ENCODE results near the gene CDH13.

CDH13 gene

DNA sequence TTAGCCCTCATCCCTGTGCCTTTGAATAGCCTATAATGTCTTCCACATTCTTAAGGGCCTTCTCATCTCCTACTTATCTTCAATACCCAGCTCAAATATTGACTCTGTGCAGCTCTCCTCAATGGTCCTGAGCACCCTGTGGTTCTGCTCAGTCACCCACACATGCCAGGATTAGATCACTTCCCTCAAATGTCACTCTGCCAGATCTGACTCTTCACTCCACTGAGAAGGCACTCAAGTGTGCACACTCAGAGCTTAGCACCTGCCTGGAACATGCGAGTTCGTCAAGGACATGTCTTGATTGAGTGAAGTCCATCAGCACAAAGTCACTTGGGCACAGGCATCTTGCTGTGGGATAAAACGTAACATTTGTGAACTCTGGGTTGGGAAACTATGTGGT, 404.8 kb downstream of the CDH13 start:
- no peaks in the 10 kb centered on the region for H3K79me1 ChIP-seq (ENCODE audit: low read length)
- H3K27ac ChIP-seq (ENCODE audit: low read depth, low read length) = no peak overlapping the region
- no peak overlapping the region for H2BK15ac ChIP-seq (replicated peaks; ENCODE audit: low read depth)
- H4K5ac ChIP-seq (ENCODE audit: low read length) = no peak overlapping the region
- no peak overlapping the region for H2BK120ac ChIP-seq (ENCODE audit: low read depth, low read length)
- no peaks in the 10 kb centered on the region for H3K4me1 ChIP-seq (ENCODE audit: control insufficient read depth, low read depth, low read length)
- no CpG with 5 or more reads among the region's 3 CpGs for WGBS (ENCODE audit: extremely low coverage, insufficient coverage, low lambda C conversion rate)
- no peak overlapping the region for H3K4me3 ChIP-seq (ENCODE audit: low read length)
- H4K8ac ChIP-seq (ENCODE audit: low read depth, low read length) = no peak overlapping the region
- peak; percentile 8 for DNase-seq
- no peak overlapping the region for H2BK5ac ChIP-seq (ENCODE audit: low read length)
- H3K27me3 ChIP-seq (ENCODE audit: insufficient read depth, low read length, poor library complexity) = no peaks in the 10 kb centered on the region
- H3K18ac ChIP-seq (ENCODE audit: low read length) = no peak overlapping the region
- H3K23ac ChIP-seq (ENCODE audit: low read length) = no peak overlapping the region
- H3K4me2 ChIP-seq (ENCODE audit: low read length) = no peak overlapping the region
- H3K79me2 ChIP-seq (ENCODE audit: control insufficient read depth, insufficient read depth, low read length) = no peaks in the 10 kb centered on the region
- no peak overlapping the region for H3K4ac ChIP-seq (ENCODE audit: low read depth, low read length)
- no peak overlapping the region for H3K56ac ChIP-seq (ENCODE audit: low read length)
- no peak overlapping the region for H2AK5ac ChIP-seq (ENCODE audit: low read length)
- H3K9ac ChIP-seq (ENCODE audit: low read length) = no peak overlapping the region
- no peaks in the 10 kb centered on the region for H3K36me3 ChIP-seq (ENCODE audit: control insufficient read depth, insufficient read depth, low read length)

DNA sequence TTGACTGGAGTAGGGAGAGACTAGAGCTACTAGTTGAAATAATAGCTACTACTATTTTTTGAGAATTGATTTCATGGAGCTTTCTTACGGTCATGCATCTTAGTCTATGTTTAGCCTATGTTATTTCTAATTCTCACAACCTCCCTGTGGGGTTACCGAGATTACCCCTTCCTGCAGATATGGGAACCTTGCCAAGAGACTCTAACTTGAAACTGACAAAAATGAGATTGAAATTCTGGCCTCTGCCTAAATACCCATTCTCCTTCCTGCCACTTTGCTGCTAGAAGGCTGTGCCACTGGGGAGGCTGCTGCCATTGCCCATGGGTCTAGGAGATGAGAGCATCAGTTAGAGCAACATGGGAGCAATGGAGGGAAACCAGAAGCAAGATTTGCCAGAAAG, 410.3 kb downstream of the CDH13 start:
- no peaks in the 10 kb centered on the region for H3K79me1 ChIP-seq (ENCODE audit: low read length)
- no peak overlapping the region for H2BK15ac ChIP-seq (replicated peaks; ENCODE audit: low read depth)
- no peak overlapping the region for H3K4me3 ChIP-seq (ENCODE audit: low read length)
- H3K36me3 ChIP-seq (ENCODE audit: control insufficient read depth, insufficient read depth, low read length) = no peaks in the 10 kb centered on the region
- H3K23ac ChIP-seq (ENCODE audit: low read length) = no peak overlapping the region
- H3K27me3 ChIP-seq (ENCODE audit: insufficient read depth, low read length, poor library complexity) = no peaks in the 10 kb centered on the region
- WGBS (ENCODE audit: extremely low coverage, insufficient coverage, low lambda C conversion rate) = no CpG with 5 or more reads among the region's 2 CpGs
- no peak overlapping the region for H2BK5ac ChIP-seq (ENCODE audit: low read length)
- H3K4me1 ChIP-seq (ENCODE audit: control insufficient read depth, low read depth, low read length) = no peaks in the 10 kb centered on the region
- no peak overlapping the region for H3K4ac ChIP-seq (ENCODE audit: low read depth, low read length)
- H3K18ac ChIP-seq (ENCODE audit: low read length) = no peak overlapping the region
- H4K5ac ChIP-seq (ENCODE audit: low read length) = no peak overlapping the region
- no peak overlapping the region for H3K56ac ChIP-seq (ENCODE audit: low read length)
- no peak for DNase-seq
- H3K4me2 ChIP-seq (ENCODE audit: low read length) = no peak overlapping the region
- H3K27ac ChIP-seq (ENCODE audit: low read depth, low read length) = no peak overlapping the region
- H4K8ac ChIP-seq (ENCODE audit: low read depth, low read length) = no peak overlapping the region
- no peaks in the 10 kb centered on the region for H3K79me2 ChIP-seq (ENCODE audit: control insufficient read depth, insufficient read depth, low read length)
- no peak overlapping the region for H2BK120ac ChIP-seq (ENCODE audit: low read depth, low read length)
- H3K9ac ChIP-seq (ENCODE audit: low read length) = no peak overlapping the region
- H2AK5ac ChIP-seq (ENCODE audit: low read length) = no peak overlapping the region

- Histone ChIP-seq H3K56ac (ENCODE audit: low read length) (no peak overlapping the region), H4K5ac (ENCODE audit: low read length) (no peak overlapping the region), H3K36me3 (ENCODE audit: control insufficient read depth, insufficient read depth, low read length) (no peaks in the 10 kb centered on the region), H3K9ac (ENCODE audit: low read length) (no peak overlapping the region), H2AK5ac (ENCODE audit: low read length) (no peak overlapping the region), H3K79me1 (ENCODE audit: low read length) (no peaks in the 10 kb centered on the region), H2BK5ac (ENCODE audit: low read length) (no peak overlapping the region), H2BK15ac (replicated peaks; ENCODE audit: low read depth) (no peak overlapping the region), H3K79me2 (ENCODE audit: control insufficient read depth, insufficient read depth, low read length) (no peaks in the 10 kb centered on the region), H3K4ac (ENCODE audit: low read depth, low read length) (no peak overlapping the region), H4K8ac (ENCODE audit: low read depth, low read length) (no peak overlapping the region), H3K4me3 (ENCODE audit: low read length) (no peak overlapping the region), H3K4me1 (ENCODE audit: control insufficient read depth, low read depth, low read length) (no peaks in the 10 kb centered on the region), H3K27me3 (ENCODE audit: insufficient read depth, low read length, poor library complexity) (no peaks in the 10 kb centered on the region), H2BK120ac (ENCODE audit: low read depth, low read length) (no peak overlapping the region), H3K18ac (ENCODE audit: low read length) (no peak overlapping the region), H3K23ac (ENCODE audit: low read length) (no peak overlapping the region), H3K27ac (ENCODE audit: low read depth, low read length) (no peak overlapping the region), H3K4me2 (ENCODE audit: low read length) (no peak overlapping the region)
- DNase-seq = no peak
- no CpG with 5 or more reads among the region's 2 CpGs for WGBS (ENCODE audit: extremely low coverage, insufficient coverage, low lambda C conversion rate)
Measured at GRCh38 chr16:83037884-83038283, 411.1 kb downstream of the CDH13 start.

- no CpG with 5 or more reads among the region's 4 CpGs for WGBS (ENCODE audit: extremely low coverage, insufficient coverage, low lambda C conversion rate)
- Histone ChIP-seq H3K79me1 (ENCODE audit: low read length) (no peaks in the 10 kb centered on the region), H2BK120ac (ENCODE audit: low read depth, low read length) (no peak overlapping the region), H3K36me3 (ENCODE audit: control insufficient read depth, insufficient read depth, low read length) (no peaks in the 10 kb centered on the region), H3K56ac (ENCODE audit: low read length) (no peak overlapping the region), H3K79me2 (ENCODE audit: control insufficient read depth, insufficient read depth, low read length) (no peaks in the 10 kb centered on the region), H2BK5ac (ENCODE audit: low read length) (no peak overlapping the region), H3K27me3 (ENCODE audit: insufficient read depth, low read length, poor library complexity) (no peaks in the 10 kb centered on the region), H3K18ac (ENCODE audit: low read length) (no peak overlapping the region), H2BK15ac (replicated peaks; ENCODE audit: low read depth) (no peak overlapping the region), H2AK5ac (ENCODE audit: low read length) (no peak overlapping the region), H3K4ac (ENCODE audit: low read depth, low read length) (no peak overlapping the region), H3K4me3 (ENCODE audit: low read length) (no peak overlapping the region), H4K8ac (ENCODE audit: low read depth, low read length) (no peak overlapping the region), H4K5ac (ENCODE audit: low read length) (no peak overlapping the region), H3K4me1 (ENCODE audit: control insufficient read depth, low read depth, low read length) (no peaks in the 10 kb centered on the region), H3K9ac (ENCODE audit: low read length) (no peak overlapping the region), H3K23ac (ENCODE audit: low read length) (no peak overlapping the region), H3K27ac (ENCODE audit: low read depth, low read length) (no peak overlapping the region), H3K4me2 (ENCODE audit: low read length) (no peak overlapping the region)
- no peak for DNase-seq
Measured at GRCh38 chr16:83040174-83040573, 413.4 kb downstream of the CDH13 start.

- Histone ChIP-seq H4K8ac (ENCODE audit: low read depth, low read length) (no peak overlapping the region), H4K5ac (ENCODE audit: low read length) (no peak overlapping the region), H3K18ac (ENCODE audit: low read length) (no peak overlapping the region), H3K36me3 (ENCODE audit: control insufficient read depth, insufficient read depth, low read length) (no peaks in the 10 kb centered on the region), H3K79me2 (ENCODE audit: control insufficient read depth, insufficient read depth, low read length) (no peaks in the 10 kb centered on the region), H3K4ac (ENCODE audit: low read depth, low read length) (no peak overlapping the region), H3K79me1 (ENCODE audit: low read length) (no peaks in the 10 kb centered on the region), H2BK120ac (ENCODE audit: low read depth, low read length) (no peak overlapping the region), H3K23ac (ENCODE audit: low read length) (no peak overlapping the region), H3K56ac (ENCODE audit: low read length) (no peak overlapping the region), H3K4me2 (ENCODE audit: low read length) (no peak overlapping the region), H2AK5ac (ENCODE audit: low read length) (no peak overlapping the region), H3K27ac (ENCODE audit: low read depth, low read length) (no peak overlapping the region), H3K4me3 (ENCODE audit: low read length) (no peak overlapping the region), H3K27me3 (ENCODE audit: insufficient read depth, low read length, poor library complexity) (no peaks in the 10 kb centered on the region), H2BK15ac (replicated peaks; ENCODE audit: low read depth) (no peak overlapping the region), H3K4me1 (ENCODE audit: control insufficient read depth, low read depth, low read length) (no peaks in the 10 kb centered on the region), H2BK5ac (ENCODE audit: low read length) (no peak overlapping the region), H3K9ac (ENCODE audit: low read length) (no peak overlapping the region)
- WGBS (ENCODE audit: extremely low coverage, insufficient coverage, low lambda C conversion rate) = no CpG with 5 or more reads among the region's 10 CpGs
- no peak for DNase-seq
Measured at GRCh38 chr16:83044589-83044988, 417.8 kb downstream of the CDH13 start.

GRCh38 chr16:83045790-83046189, 419.0 kb downstream of the CDH13 start:
- no peak overlapping the region for H3K4ac ChIP-seq (ENCODE audit: low read depth, low read length)
- H3K27ac ChIP-seq (ENCODE audit: low read depth, low read length) = no peak overlapping the region
- H4K8ac ChIP-seq (ENCODE audit: low read depth, low read length) = no peak overlapping the region
- no peak overlapping the region for H2AK5ac ChIP-seq (ENCODE audit: low read length)
- H3K4me2 ChIP-seq (ENCODE audit: low read length) = no peak overlapping the region
- no peaks in the 10 kb centered on the region for H3K79me1 ChIP-seq (ENCODE audit: low read length)
- H3K18ac ChIP-seq (ENCODE audit: low read length) = no peak overlapping the region
- H3K23ac ChIP-seq (ENCODE audit: low read length) = no peak overlapping the region
- no peak overlapping the region for H3K9ac ChIP-seq (ENCODE audit: low read length)
- no peak for DNase-seq
- no peaks in the 10 kb centered on the region for H3K27me3 ChIP-seq (ENCODE audit: insufficient read depth, low read length, poor library complexity)
- no peak overlapping the region for H4K5ac ChIP-seq (ENCODE audit: low read length)
- H2BK120ac ChIP-seq (ENCODE audit: low read depth, low read length) = no peak overlapping the region
- H2BK5ac ChIP-seq (ENCODE audit: low read length) = no peak overlapping the region
- no peaks in the 10 kb centered on the region for H3K4me1 ChIP-seq (ENCODE audit: control insufficient read depth, low read depth, low read length)
- no peak overlapping the region for H3K4me3 ChIP-seq (ENCODE audit: low read length)
- no peaks in the 10 kb centered on the region for H3K36me3 ChIP-seq (ENCODE audit: control insufficient read depth, insufficient read depth, low read length)
- H2BK15ac ChIP-seq (replicated peaks; ENCODE audit: low read depth) = no peak overlapping the region
- H3K56ac ChIP-seq (ENCODE audit: low read length) = no peak overlapping the region
- H3K79me2 ChIP-seq (ENCODE audit: control insufficient read depth, insufficient read depth, low read length) = no peaks in the 10 kb centered on the region

Measured in mesendoderm (in vitro differentiated cells).